Measurements from ENCODE around the gene GJA4.

GJA4 gene

DNA sequence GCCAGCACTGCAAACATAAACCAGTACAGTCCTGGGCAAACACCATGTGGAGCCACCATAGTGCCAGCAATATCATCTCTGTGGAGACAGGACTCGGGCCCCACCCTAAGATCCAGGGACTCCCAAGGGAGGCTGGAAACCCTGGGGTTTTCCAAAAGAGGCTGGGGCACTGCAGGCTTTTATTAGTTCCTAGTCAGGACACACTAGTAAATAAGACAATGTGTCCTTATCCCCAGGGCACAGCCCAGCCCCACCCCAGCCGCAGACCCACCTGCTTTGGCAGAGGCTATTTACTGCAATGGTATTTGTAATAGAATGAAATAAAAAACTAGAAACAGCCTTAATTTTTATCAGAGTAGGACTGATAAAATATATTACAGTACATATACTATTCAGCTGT lies 12.3 kb upstream of the GJA4 start:
- ChIA-PET CTCF (interaction anchor here (0.7 to 1.7 kb wide), 3 partner anchors 8 to 671 kb away, joined by 3 to 6 read pairs (median 3); no protein-coding TSS in a partner anchor), POLR2A (no interaction called here)
- H3K36me3 ChIP-seq (ENCODE audit: control insufficient read depth in 2 of 2, insufficient read depth in 1 of 2, low read length in 2 of 2), result no peaks in the 10 kb centered on the region
- TF ChIP-seq ZNF664 (tag by site-specific recombination; IDR thresholded peaks at IDR 0.05), result no peak
- TF ChIP-seq ZNF146 (tag by site-specific recombination; IDR thresholded peaks at IDR 0.05), result no peak
- no peak for TF ChIP-seq YY1 (tag by site-specific recombination; IDR thresholded peaks at IDR 0.05)
- no peak for TF ChIP-seq ZNF202 (tag by site-specific recombination; IDR thresholded peaks at IDR 0.05; ENCODE audit: borderline replicate concordance)
- no peak for TF ChIP-seq ZNF701 (tag by site-specific recombination; IDR thresholded peaks at IDR 0.05)
- TF ChIP-seq, protein P1, sequence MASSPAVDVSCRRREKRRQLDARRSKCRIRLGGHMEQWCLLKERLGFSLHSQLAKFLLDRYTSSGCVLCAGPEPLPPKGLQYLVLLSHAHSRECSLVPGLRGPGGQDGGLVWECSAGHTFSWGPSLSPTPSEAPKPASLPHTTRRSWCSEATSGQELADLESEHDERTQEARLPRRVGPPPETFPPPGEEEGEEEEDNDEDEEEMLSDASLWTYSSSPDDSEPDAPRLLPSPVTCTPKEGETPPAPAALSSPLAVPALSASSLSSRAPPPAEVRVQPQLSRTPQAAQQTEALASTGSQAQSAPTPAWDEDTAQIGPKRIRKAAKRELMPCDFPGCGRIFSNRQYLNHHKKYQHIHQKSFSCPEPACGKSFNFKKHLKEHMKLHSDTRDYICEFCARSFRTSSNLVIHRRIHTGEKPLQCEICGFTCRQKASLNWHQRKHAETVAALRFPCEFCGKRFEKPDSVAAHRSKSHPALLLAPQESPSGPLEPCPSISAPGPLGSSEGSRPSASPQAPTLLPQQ (tag by site-specific recombination; IDR thresholded peaks at IDR 0.05), result no peak
- no peak for TF ChIP-seq SCRT2 (tag by site-specific recombination; IDR thresholded peaks at IDR 0.05)
- no peak for TF ChIP-seq ZNF174 (tag by site-specific recombination; IDR thresholded peaks at IDR 0.05)
- no peak for TF ChIP-seq YY2 (tag by site-specific recombination; IDR thresholded peaks at IDR 0.05)
- TF ChIP-seq ZNF423 (tag by site-specific recombination; IDR thresholded peaks at IDR 0.05), result no peak
- no peak for TF ChIP-seq ZIC2 (tag by site-specific recombination; IDR thresholded peaks at IDR 0.05)
- no peak for TF ChIP-seq ZFP3 (tag by site-specific recombination; IDR thresholded peaks at IDR 0.05; ENCODE audit: low read depth)
- TF ChIP-seq ZNF248 (tag by site-specific recombination; IDR thresholded peaks at IDR 0.05), result no peak
- no peak for TF ChIP-seq SP3 (tag by site-specific recombination; IDR thresholded peaks at IDR 0.05)
- H3K9me3 ChIP-seq (ENCODE audit: control insufficient read depth, insufficient read depth, low read depth, low read length), result no peaks in the 10 kb centered on the region
- H3K4me3 ChIP-seq (ENCODE audit: low read depth, low read length), result no peak overlapping the region
- no peaks in the 10 kb centered on the region for H3K4me1 ChIP-seq (ENCODE audit: control insufficient read depth, insufficient read depth, low read length)
- H3K27ac ChIP-seq (ENCODE audit: extremely low read depth, low read depth, low read length), result no peak overlapping the region

DNA sequence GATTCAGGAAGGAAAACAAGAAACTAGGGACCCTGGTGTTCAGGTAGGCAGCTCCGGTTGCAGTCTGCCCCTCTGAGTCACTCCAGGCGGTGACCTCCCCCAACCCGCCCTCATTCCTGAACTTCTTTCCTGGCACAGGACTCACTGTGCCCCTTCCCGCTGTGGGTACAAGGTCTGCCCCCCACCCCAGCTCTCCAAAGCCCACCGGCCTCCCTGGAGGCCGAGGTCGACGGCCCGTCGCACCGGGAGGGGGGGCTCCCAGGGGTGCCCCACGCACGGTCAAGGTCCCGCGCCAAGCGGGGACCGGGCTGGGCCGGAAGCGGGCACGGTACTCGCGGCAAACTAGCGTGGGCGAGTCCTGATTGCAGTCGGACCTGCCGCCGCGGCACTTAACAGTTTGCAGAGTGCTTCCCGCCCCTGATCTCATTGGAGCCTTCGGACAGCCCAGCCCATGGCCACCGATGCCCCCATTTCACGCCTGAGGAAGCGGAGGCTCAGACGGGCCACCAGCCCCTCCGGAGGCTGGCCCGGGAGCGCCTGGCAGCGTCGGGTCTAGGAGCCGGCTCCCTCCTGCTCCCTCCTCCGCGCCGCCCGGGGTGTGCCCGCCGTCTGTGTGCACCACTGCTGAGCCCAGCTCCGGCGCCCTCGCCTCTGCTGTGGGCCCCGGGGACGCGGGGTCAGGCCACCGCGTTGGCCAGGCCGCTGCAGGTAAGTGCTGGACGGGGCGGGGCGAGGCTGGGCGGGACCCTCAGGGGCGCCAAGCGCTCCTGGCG lies 11.5 kb upstream of the GJA4 start, which contains the start of gene GJB3:
Gene GJB3, plus strand, starts transcription at position 144 of the 773 bp plus-strand sequence. CDS start 3,549 bp downstream, outside the sequence.
- no peaks in the 10 kb centered on the region for H3K4me1 ChIP-seq (ENCODE audit: control insufficient read depth, insufficient read depth, low read length)
- ChIA-PET CTCF (interaction anchor here (0.6 to 0.7 kb wide), 2 partner anchors 8 to 671 kb away, joined by 3 read pairs; no protein-coding TSS in a partner anchor), POLR2A (no interaction called here)
- no peaks in the 10 kb centered on the region for H3K36me3 ChIP-seq (ENCODE audit: control insufficient read depth in 2 of 2, insufficient read depth in 1 of 2, low read length in 2 of 2)
- TF ChIP-seq ZNF335 (tag by site-specific recombination; conservative IDR thresholded peaks at IDR 0.05) (peak; percentile 89), ZFHX2 (tag by site-specific recombination; conservative IDR thresholded peaks at IDR 0.05) (peak; percentile 35; the same call in 1 of the 2 replicates), ZNF10 (tag by site-specific recombination; IDR thresholded peaks at IDR 0.05) (no peak), KLF7 (tag by site-specific recombination; IDR thresholded peaks at IDR 0.05; ENCODE audit: borderline replicate concordance) (no peak), ZNF626 (tag by site-specific recombination; IDR thresholded peaks at IDR 0.05) (no peak), SP2 (tag by site-specific recombination; IDR thresholded peaks at IDR 0.05) (peak; percentile 27; the same call in 1 of the 2 replicates)
- TF ChIP-seq, protein P2, sequence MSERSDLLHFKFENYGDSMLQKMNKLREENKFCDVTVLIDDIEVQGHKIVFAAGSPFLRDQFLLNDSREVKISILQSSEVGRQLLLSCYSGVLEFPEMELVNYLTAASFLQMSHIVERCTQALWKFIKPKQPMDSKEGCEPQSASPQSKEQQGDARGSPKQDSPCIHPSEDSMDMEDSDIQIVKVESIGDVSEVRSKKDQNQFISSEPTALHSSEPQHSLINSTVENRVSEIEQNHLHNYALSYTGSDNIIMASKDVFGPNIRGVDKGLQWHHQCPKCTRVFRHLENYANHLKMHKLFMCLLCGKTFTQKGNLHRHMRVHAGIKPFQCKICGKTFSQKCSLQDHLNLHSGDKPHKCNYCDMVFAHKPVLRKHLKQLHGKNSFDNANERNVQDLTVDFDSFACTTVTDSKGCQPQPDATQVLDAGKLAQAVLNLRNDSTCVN (tag by site-specific recombination; optimal IDR thresholded peaks at IDR 0.05), result peak; percentile 23
- no peaks in the 10 kb centered on the region for H3K9me3 ChIP-seq (ENCODE audit: control insufficient read depth, insufficient read depth, low read depth, low read length)
- H3K4me3 ChIP-seq (ENCODE audit: low read depth, low read length), result peak within 1 kb of the TSS; percentile 23
- H3K27ac ChIP-seq (ENCODE audit: extremely low read depth, low read depth, low read length), result no peak within 1 kb of the TSS; the same call in 1 of the 2 replicates

Measured in HEK293 (cell line).